ENCODE measurements around the gene PTPRN2.
"Not testable (repeated sequence)": the region's sequence is repeated elsewhere in the genome, so short reads cannot be mapped to it uniquely, and the experiment has no call there.

The PTPRN2 gene

GRCh38 chr7:158419238-158419785 lies 168.3 kb downstream of the PTPRN2 start:
- no peak for DNase-seq (ENCODE audit: low spot score)

- not testable (repeated sequence) for DNase-seq (ENCODE audit: low spot score)
Observed at GRCh38 chr7:158418395-158418794, 169.2 kb downstream of the PTPRN2 start.

GRCh38 chr7:158416283-158416933 lies 171.2 kb downstream of the PTPRN2 start:
- DNase-seq (ENCODE audit: low spot score) = no peak

GRCh38 chr7:158415316-158415715 lies 172.3 kb downstream of the PTPRN2 start:
- no peak for DNase-seq (ENCODE audit: low spot score)

- DNase-seq (ENCODE audit: low spot score) = peak; percentile 94
Observed at GRCh38 chr7:158414486-158414961, 173.1 kb downstream of the PTPRN2 start.

- DNase-seq (ENCODE audit: low spot score) = no peak
Observed at GRCh38 chr7:158414002-158414401, 173.6 kb downstream of the PTPRN2 start.

GRCh38 chr7:158411232-158411950 lies 176.2 kb downstream of the PTPRN2 start:
- no peak for DNase-seq (ENCODE audit: low spot score)

GRCh38 chr7:158410720-158411119 lies 176.9 kb downstream of the PTPRN2 start:
- no peak for DNase-seq (ENCODE audit: low spot score)

GRCh38 chr7:158409816-158410330 lies 177.8 kb downstream of the PTPRN2 start:
- no peak for DNase-seq (ENCODE audit: low spot score)

- no peak for DNase-seq (ENCODE audit: low spot score)
Observed at GRCh38 chr7:158409120-158409519, 178.5 kb downstream of the PTPRN2 start.

GRCh38 chr7:158408318-158408920 lies 179.2 kb downstream of the PTPRN2 start:
- no peak for DNase-seq (ENCODE audit: low spot score)

GRCh38 chr7:158407581-158408317 lies 179.9 kb downstream of the PTPRN2 start:
- peak; percentile 63 for DNase-seq (ENCODE audit: low spot score)

- DNase-seq (ENCODE audit: low spot score) = no peak
Observed at GRCh38 chr7:158406801-158407200, 180.8 kb downstream of the PTPRN2 start.

- no peak for DNase-seq (ENCODE audit: low spot score)
Observed at GRCh38 chr7:158406364-158406763, 181.3 kb downstream of the PTPRN2 start.

GRCh38 chr7:158405771-158406170 lies 181.9 kb downstream of the PTPRN2 start:
- not testable (repeated sequence) for DNase-seq (ENCODE audit: low spot score)

GRCh38 chr7:158405324-158405723 lies 182.3 kb downstream of the PTPRN2 start:
- DNase-seq (ENCODE audit: low spot score) = no peak

GRCh38 chr7:158404031-158404761 lies 183.4 kb downstream of the PTPRN2 start:
- no peak for DNase-seq (ENCODE audit: low spot score)

GRCh38 chr7:158403013-158403821 lies 184.4 kb downstream of the PTPRN2 start:
- DNase-seq (ENCODE audit: low spot score) = no peak

GRCh38 chr7:158402471-158402870 lies 185.2 kb downstream of the PTPRN2 start:
- DNase-seq (ENCODE audit: low spot score) = no peak

- no peak for DNase-seq (ENCODE audit: low spot score)
Observed at GRCh38 chr7:158401826-158402225, 185.8 kb downstream of the PTPRN2 start.

Data from putamen (tissue), 1 donor.